ENCODE measurements around the gene ZSCAN12. TPM values are rescaled to one million over a fixed set of nuclear protein-coding genes. Genes with fewer than 3 reads are reported as not detected.
A peak's percentile ranks its signal among the peaks of the same experiment; 100 is the strongest.

ZSCAN12 gene
- 0.65 TPM for polyA plus RNA-seq (2012; ENCODE audit: insufficient read length, low read depth)

GRCh38 chr6:28399350-28400121 is at the start of gene ZSCAN12:
Gene ZSCAN12, minus strand, starts transcription at chr6:28399747. Its CDS starts 1,342 bp downstream, at chr6:28398405.
- no peak for TF ChIP-seq FOXP2 (optimal IDR thresholded peaks at IDR 0.05; ENCODE audit: borderline replicate concordance, extremely low read depth, extremely low read length, insufficient read depth)
- TF ChIP-seq REST (IDR thresholded peaks at IDR 0.05; ENCODE audit: insufficient read depth in 1 of 2, low read depth in 2 of 2, low read length in 2 of 2), result no peak
- TF ChIP-seq TAF1 (IDR thresholded peaks at IDR 0.05; ENCODE audit: borderline replicate concordance, insufficient read depth, low read length), result peak; percentile 36; the same call in 1 of the 2 replicates
- TF ChIP-seq POLR2AphosphoS5 (IDR thresholded peaks at IDR 0.05; ENCODE audit: low read depth, low read length), result peak; percentile 72
- TF ChIP-seq SIN3A (IDR thresholded peaks at IDR 0.05; ENCODE audit: borderline replicate concordance, insufficient read depth, low read length), result no peak

GRCh38 chr6:28449056-28449455 is 49.5 kb upstream of the ZSCAN12 start:
- TF ChIP-seq POLR2AphosphoS5 (IDR thresholded peaks at IDR 0.05; ENCODE audit: low read depth, low read length) (no peak), TAF1 (IDR thresholded peaks at IDR 0.05; ENCODE audit: borderline replicate concordance, insufficient read depth, low read length) (no peak)

GRCh38 chr6:28446818-28447511 is 47.4 kb upstream of the ZSCAN12 start:
- TF ChIP-seq REST (IDR thresholded peaks at IDR 0.05; ENCODE audit: insufficient read depth in 1 of 2, low read depth in 2 of 2, low read length in 2 of 2), result no peak
- TF ChIP-seq TAF1 (IDR thresholded peaks at IDR 0.05; ENCODE audit: borderline replicate concordance, insufficient read depth, low read length), result no peak
- no peak for TF ChIP-seq FOXP2 (optimal IDR thresholded peaks at IDR 0.05; ENCODE audit: borderline replicate concordance, extremely low read depth, extremely low read length, insufficient read depth)
- no peak for TF ChIP-seq SIN3A (IDR thresholded peaks at IDR 0.05; ENCODE audit: borderline replicate concordance, insufficient read depth, low read length)
- no peak for TF ChIP-seq POLR2AphosphoS5 (IDR thresholded peaks at IDR 0.05; ENCODE audit: low read depth, low read length)

GRCh38 chr6:28443112-28443773 is 43.7 kb upstream of the ZSCAN12 start, which contains the start of gene ZSCAN23:
Gene ZSCAN23, minus strand, starts transcription at chr6:28443491. Its CDS starts 7,225 bp downstream, at chr6:28436266.
- TF ChIP-seq TAF1 (IDR thresholded peaks at IDR 0.05; ENCODE audit: borderline replicate concordance, insufficient read depth, low read length) (0 out of 2 replicates have a peak, but pooled peaks have one; percentile 52), SIN3A (IDR thresholded peaks at IDR 0.05; ENCODE audit: borderline replicate concordance, insufficient read depth, low read length) (no peak), POLR2AphosphoS5 (IDR thresholded peaks at IDR 0.05; ENCODE audit: low read depth, low read length) (peak; percentile 83), FOXP2 (optimal IDR thresholded peaks at IDR 0.05; ENCODE audit: borderline replicate concordance, extremely low read depth, extremely low read length, insufficient read depth) (no peak), REST (IDR thresholded peaks at IDR 0.05; ENCODE audit: insufficient read depth in 1 of 2, low read depth in 2 of 2, low read length in 2 of 2) (no peak)

GRCh38 chr6:28442586-28442985 is 43.0 kb upstream of the ZSCAN12 start:
- TF ChIP-seq TAF1 (IDR thresholded peaks at IDR 0.05; ENCODE audit: borderline replicate concordance, insufficient read depth, low read length), result no peak
- no peak for TF ChIP-seq REST (IDR thresholded peaks at IDR 0.05; ENCODE audit: insufficient read depth in 1 of 2, low read depth in 2 of 2, low read length in 2 of 2)
- TF ChIP-seq FOXP2 (optimal IDR thresholded peaks at IDR 0.05; ENCODE audit: borderline replicate concordance, extremely low read depth, extremely low read length, insufficient read depth), result no peak
- TF ChIP-seq SIN3A (IDR thresholded peaks at IDR 0.05; ENCODE audit: borderline replicate concordance, insufficient read depth, low read length), result no peak
- TF ChIP-seq POLR2AphosphoS5 (IDR thresholded peaks at IDR 0.05; ENCODE audit: low read depth, low read length), result no peak

Measured in PFSK-1 (cell line).